DMS114 treated with DMSO at 0.1 percent for 48 hours (cell line): Measurements from ENCODE around the gene FOXN3.
"Not testable (repeated sequence)": the region's sequence is repeated elsewhere in the genome, so short reads cannot be mapped to it uniquely, and the experiment has no call there.

Experiments
- DNase-seq: peaks from one replicate; lab custom pipeline; 2025; ENCODE audit not compliant: unreplicated experiment; lab: John Stamatoyannopoulos, UW

Gene FOXN3

GRCh38 chr14:89307409-89307808 is 109.6 kb downstream of the FOXN3 start:
- DNase-seq = no peak

GRCh38 chr14:89304972-89305703 is 111.9 kb downstream of the FOXN3 start:
- no peak for DNase-seq

- DNase-seq = no peak
These were observed 112.5 kb downstream of the FOXN3 start for GRCh38 chr14:89304561-89304960.

GRCh38 chr14:89303456-89304435 is 113.3 kb downstream of the FOXN3 start:
- DNase-seq = no peak

- DNase-seq = no peak
These were observed 114.6 kb downstream of the FOXN3 start for GRCh38 chr14:89302396-89302950.

- no peak for DNase-seq
These were observed 117.4 kb downstream of the FOXN3 start for GRCh38 chr14:89299587-89299986.

GRCh38 chr14:89298056-89298834 is 118.8 kb downstream of the FOXN3 start:
- DNase-seq = no peak

- no peak for DNase-seq
These were observed 120.7 kb downstream of the FOXN3 start for GRCh38 chr14:89296281-89296745.

GRCh38 chr14:89294872-89295271 is 122.2 kb downstream of the FOXN3 start:
- DNase-seq = no peak

- not testable (repeated sequence) for DNase-seq
These were observed 122.6 kb downstream of the FOXN3 start for GRCh38 chr14:89294469-89294868.

- no peak for DNase-seq
These were observed 123.0 kb downstream of the FOXN3 start for GRCh38 chr14:89294060-89294459.

- DNase-seq = no peak
These were observed 123.6 kb downstream of the FOXN3 start for GRCh38 chr14:89293314-89293916.

GRCh38 chr14:89292579-89293313 is 124.3 kb downstream of the FOXN3 start:
- no peak for DNase-seq

- DNase-seq = no peak
These were observed 125.6 kb downstream of the FOXN3 start for GRCh38 chr14:89291351-89291940.

GRCh38 chr14:89290813-89291212 is 126.2 kb downstream of the FOXN3 start:
- no peak for DNase-seq

GRCh38 chr14:89289477-89289876 is 127.6 kb downstream of the FOXN3 start:
- no peak for DNase-seq

- DNase-seq = no peak
These were observed 128.9 kb downstream of the FOXN3 start for GRCh38 chr14:89288114-89288513.

- DNase-seq = no peak
These were observed 132.5 kb downstream of the FOXN3 start for GRCh38 chr14:89284333-89285058.
